HG02623 (cell line): ENCODE results near the gene PI4K2B.
A peak's percentile ranks its signal among the peaks of the same experiment; 100 is the strongest.
"Not testable (repeated sequence)": the region's sequence is repeated elsewhere in the genome, so short reads cannot be mapped to it uniquely, and the experiment has no call there.

Experiments used
- ATAC-seq: cut with Tn5 transposase; IDR thresholded peaks from one replicate; pipeline ENCODE4 v1.9.1; 2021; ENCODE audit warnings: moderate library complexity; ENCODE audit not compliant: unreplicated experiment

Gene PI4K2B

GRCh38 chr4:25240754-25241210 is 6.9 kb downstream of the PI4K2B start:
- peak; percentile 79 for ATAC-seq

- not testable (repeated sequence) for ATAC-seq
These were observed 8.4 kb downstream of the PI4K2B start for GRCh38 chr4:25242195-25242594.

GRCh38 chr4:25245181-25245580 is 11.3 kb downstream of the PI4K2B start:
- ATAC-seq = no peak

GRCh38 chr4:25246680-25247611 is 13.1 kb downstream of the PI4K2B start:
- no peak for ATAC-seq

- not testable (repeated sequence) for ATAC-seq
These were observed 15.0 kb downstream of the PI4K2B start for GRCh38 chr4:25248875-25249274.

GRCh38 chr4:25249494-25249893 is 15.7 kb downstream of the PI4K2B start:
- ATAC-seq = not testable (repeated sequence)

- no peak for ATAC-seq
These were observed 18.6 kb downstream of the PI4K2B start for GRCh38 chr4:25252230-25253070.

GRCh38 chr4:25253071-25253445 is 19.2 kb downstream of the PI4K2B start:
- ATAC-seq = no peak

- ATAC-seq = not testable (repeated sequence)
These were observed 20.0 kb downstream of the PI4K2B start for GRCh38 chr4:25253786-25254185.

- no peak for ATAC-seq
These were observed 25.2 kb downstream of the PI4K2B start for GRCh38 chr4:25258980-25259578.

- no peak for ATAC-seq
These were observed 38.0 kb downstream of the PI4K2B start for GRCh38 chr4:25271866-25272265.

GRCh38 chr4:25280210-25280609 is 46.4 kb downstream of the PI4K2B start:
- no peak for ATAC-seq

- no peak for ATAC-seq
These were observed 50.1 kb downstream of the PI4K2B start for GRCh38 chr4:25283948-25284347.

- ATAC-seq = no peak
These were observed 50.6 kb downstream of the PI4K2B start for GRCh38 chr4:25284466-25284865.

- no peak for ATAC-seq
These were observed 56.7 kb downstream of the PI4K2B start for GRCh38 chr4:25290490-25291067.

GRCh38 chr4:25291158-25291733 is 57.4 kb downstream of the PI4K2B start:
- no peak for ATAC-seq

- ATAC-seq = no peak
These were observed 63.9 kb downstream of the PI4K2B start for GRCh38 chr4:25297528-25298242.

- no peak for ATAC-seq
These were observed 65.8 kb downstream of the PI4K2B start for GRCh38 chr4:25299476-25300203.

GRCh38 chr4:25301471-25301870 is 67.6 kb downstream of the PI4K2B start:
- no peak for ATAC-seq
